Measurements from ENCODE around the gene LGMN.

DNA sequence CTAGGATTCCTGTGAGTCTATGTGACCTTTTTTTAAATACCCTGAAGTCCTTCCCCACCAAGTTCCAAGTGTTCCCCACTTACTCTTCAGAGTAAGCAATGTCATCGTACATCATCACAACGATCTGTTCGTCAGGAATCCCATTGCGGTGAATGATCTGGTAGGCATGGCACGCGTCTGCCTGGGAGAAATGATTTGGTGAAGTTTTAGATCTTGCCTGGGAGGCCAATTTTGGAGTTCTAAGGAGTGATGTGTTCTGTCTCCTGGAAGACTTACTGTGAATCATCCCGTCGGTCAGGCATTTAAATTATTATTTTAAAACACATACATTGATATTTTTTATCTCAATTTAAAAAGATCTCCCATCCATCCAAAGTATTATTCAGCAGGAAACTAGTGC lies 29.8 kb downstream of the LGMN start:
- TF ChIP-seq, protein P1, sequence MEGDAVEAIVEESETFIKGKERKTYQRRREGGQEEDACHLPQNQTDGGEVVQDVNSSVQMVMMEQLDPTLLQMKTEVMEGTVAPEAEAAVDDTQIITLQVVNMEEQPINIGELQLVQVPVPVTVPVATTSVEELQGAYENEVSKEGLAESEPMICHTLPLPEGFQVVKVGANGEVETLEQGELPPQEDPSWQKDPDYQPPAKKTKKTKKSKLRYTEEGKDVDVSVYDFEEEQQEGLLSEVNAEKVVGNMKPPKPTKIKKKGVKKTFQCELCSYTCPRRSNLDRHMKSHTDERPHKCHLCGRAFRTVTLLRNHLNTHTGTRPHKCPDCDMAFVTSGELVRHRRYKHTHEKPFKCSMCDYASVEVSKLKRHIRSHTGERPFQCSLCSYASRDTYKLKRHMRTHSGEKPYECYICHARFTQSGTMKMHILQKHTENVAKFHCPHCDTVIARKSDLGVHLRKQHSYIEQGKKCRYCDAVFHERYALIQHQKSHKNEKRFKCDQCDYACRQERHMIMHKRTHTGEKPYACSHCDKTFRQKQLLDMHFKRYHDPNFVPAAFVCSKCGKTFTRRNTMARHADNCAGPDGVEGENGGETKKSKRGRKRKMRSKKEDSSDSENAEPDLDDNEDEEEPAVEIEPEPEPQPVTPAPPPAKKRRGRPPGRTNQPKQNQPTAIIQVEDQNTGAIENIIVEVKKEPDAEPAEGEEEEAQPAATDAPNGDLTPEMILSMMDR (IDR thresholded peaks at IDR 0.05): no peak
- TF ChIP-seq POLR2A (IDR thresholded peaks at IDR 0.05): no peak
- no peak for TF ChIP-seq EP300 (IDR thresholded peaks at IDR 0.05)

Data from tibial nerve (tissue), 4 donors.